ENCODE data around the gene CPZ.

DNA sequence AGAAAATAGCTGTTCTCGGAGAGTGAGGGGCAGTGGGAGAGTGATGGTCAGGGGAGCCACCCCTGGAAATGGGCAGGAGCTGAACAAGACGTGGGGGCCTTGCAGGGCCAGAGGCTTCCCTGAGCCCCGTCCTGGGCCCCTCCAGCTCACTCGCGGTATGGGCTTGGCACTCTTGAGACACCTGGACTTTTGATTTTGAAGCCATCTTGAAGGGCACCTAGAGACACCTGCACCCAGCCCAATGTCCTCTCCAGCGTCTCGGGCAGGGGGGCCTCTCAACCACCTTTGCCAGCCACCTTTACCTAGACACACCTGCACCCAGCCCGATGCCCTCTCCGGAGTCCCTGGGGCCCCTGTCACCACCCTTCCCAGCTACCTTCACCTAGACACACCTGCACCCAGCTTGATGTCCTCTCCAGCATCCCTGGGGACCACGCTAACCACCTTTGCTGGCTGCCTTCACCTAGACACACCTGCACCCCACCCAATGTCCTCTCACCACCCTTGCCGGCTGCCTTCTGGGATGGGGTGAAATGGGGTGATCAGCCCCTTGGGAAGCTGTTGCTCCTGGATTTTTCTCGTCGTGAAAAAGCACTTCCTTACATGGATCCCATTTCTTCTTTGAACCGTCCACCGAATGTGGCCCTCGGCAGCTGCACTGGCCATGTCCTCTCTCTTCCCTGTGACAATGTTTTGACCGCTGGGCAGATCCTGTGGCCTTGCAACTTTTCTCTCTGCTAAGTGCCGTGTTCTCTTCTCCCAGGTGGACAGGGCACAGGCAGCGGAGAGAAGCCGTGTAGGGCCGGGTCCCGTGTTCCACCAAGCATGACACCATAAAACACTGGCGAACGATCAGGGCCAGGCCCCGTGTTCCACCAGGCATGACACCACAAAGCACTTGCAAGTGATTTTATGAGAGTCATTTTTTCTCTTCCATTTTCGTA lies 47.5 kb downstream of the CPZ start:
- TF ChIP-seq, protein P1, sequence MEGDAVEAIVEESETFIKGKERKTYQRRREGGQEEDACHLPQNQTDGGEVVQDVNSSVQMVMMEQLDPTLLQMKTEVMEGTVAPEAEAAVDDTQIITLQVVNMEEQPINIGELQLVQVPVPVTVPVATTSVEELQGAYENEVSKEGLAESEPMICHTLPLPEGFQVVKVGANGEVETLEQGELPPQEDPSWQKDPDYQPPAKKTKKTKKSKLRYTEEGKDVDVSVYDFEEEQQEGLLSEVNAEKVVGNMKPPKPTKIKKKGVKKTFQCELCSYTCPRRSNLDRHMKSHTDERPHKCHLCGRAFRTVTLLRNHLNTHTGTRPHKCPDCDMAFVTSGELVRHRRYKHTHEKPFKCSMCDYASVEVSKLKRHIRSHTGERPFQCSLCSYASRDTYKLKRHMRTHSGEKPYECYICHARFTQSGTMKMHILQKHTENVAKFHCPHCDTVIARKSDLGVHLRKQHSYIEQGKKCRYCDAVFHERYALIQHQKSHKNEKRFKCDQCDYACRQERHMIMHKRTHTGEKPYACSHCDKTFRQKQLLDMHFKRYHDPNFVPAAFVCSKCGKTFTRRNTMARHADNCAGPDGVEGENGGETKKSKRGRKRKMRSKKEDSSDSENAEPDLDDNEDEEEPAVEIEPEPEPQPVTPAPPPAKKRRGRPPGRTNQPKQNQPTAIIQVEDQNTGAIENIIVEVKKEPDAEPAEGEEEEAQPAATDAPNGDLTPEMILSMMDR (IDR thresholded peaks at IDR 0.05) = no peak
- no peak for TF ChIP-seq POLR2A (IDR thresholded peaks at IDR 0.05)
